H1 (cell line): Measurements from ENCODE around the gene RIF1. TPM values are rescaled to one million over a fixed set of nuclear protein-coding genes. Genes with fewer than 3 reads are reported as not detected.
A peak's percentile ranks its signal among the peaks of the same experiment; 100 is the strongest.

Source experiments
- ASH2L ChIP-seq: fragments of 200-600, 300-600 bp; sonication (generic); IDR thresholded peaks from one replicate; pipeline ENCODE4 v1.7.1; 2017; ENCODE audit warnings: low read length
- BACH1 ChIP-seq: IDR thresholded peaks from 2 replicates; pipeline ENCODE4 v1.6.1; 2012; ENCODE audit warnings: low read length, improper control_type of control experiment
- BRCA1 ChIP-seq: IDR thresholded peaks from 2 replicates; pipeline ENCODE4 v1.6.1; 2012; ENCODE audit warnings: low read depth, low read length, improper control_type of control experiment
- CBX8 ChIP-seq: fragments of 300-800, 300-1000 bp; sonication (generic); IDR thresholded peaks from 2 replicates; pipeline ENCODE4 v1.7.1; 2016; ENCODE audit warnings: low read depth, low read length, borderline replicate concordance
- NRF1 ChIP-seq: IDR thresholded peaks from 2 replicates; pipeline ENCODE4 v1.6.1; 2011; ENCODE audit warnings: mild to moderate bottlenecking, low read depth, low read length, improper control_type of control experiment
- PHF8 ChIP-seq: fragments of 200-600 bp; sonication (generic); conservative IDR thresholded peaks from 2 replicates; pipeline ENCODE4 v1.7.1; 2012; ENCODE audit warnings: low read depth, mild to moderate bottlenecking, inconsistent platforms, low read length, moderate library complexity
- RFX5 ChIP-seq: IDR thresholded peaks from 2 replicates; pipeline ENCODE4 v1.6.1; 2011; ENCODE audit warnings: low read depth, low read length, improper control_type of control experiment, borderline replicate concordance
- RNF2 ChIP-seq: fragments of 200-900, 300-1000 bp; sonication (generic); IDR thresholded peaks from 2 replicates; pipeline ENCODE4 v1.7.1; 2016; ENCODE audit warnings: borderline replicate concordance, low read depth, mild to moderate bottlenecking, antibody characterized with exemption, low read length; ENCODE audit not compliant: poor library complexity, severe bottlenecking; ENCODE audit errors: missing control alignments
- SP2 ChIP-seq: IDR thresholded peaks from 2 replicates; pipeline ENCODE4 v1.6.1; 2012; ENCODE audit warnings: mild to moderate bottlenecking, low read length, inconsistent platforms
- SRF ChIP-seq: IDR thresholded peaks from 2 replicates; pipeline ENCODE4 v1.6.1; 2011; ENCODE audit warnings: mild to moderate bottlenecking, low read depth, low read length, moderate library complexity
- TAF1 ChIP-seq: IDR thresholded peaks from 2 replicates; pipeline ENCODE4 v1.6.1; 2011; ENCODE audit warnings: mild to moderate bottlenecking, low read depth, low read length
- TAF7 ChIP-seq: optimal IDR thresholded peaks from 2 replicates; pipeline ENCODE3; 2011; ENCODE audit warnings: low read depth, mild to moderate bottlenecking, inconsistent platforms, low read length, moderate library complexity, borderline replicate concordance
- TEAD4 ChIP-seq: IDR thresholded peaks from 2 replicates; pipeline ENCODE4 v1.6.1; 2012; ENCODE audit warnings: low read depth, low read length, inconsistent platforms, mixed read lengths
- YY1 ChIP-seq: IDR thresholded peaks from 2 replicates; pipeline ENCODE4 v1.6.1; 2011; ENCODE audit warnings: low read depth, mild to moderate bottlenecking, low read length
- polyA plus RNA-seq, 7 experiments: library from polyadenylated mRNA; depleted of rRNA in 3 of 7; stranded (reverse) in 5 of 7; unstranded in 2 of 7; fragments of >200 nt in 5 of 7; fragments of 200-250 nt in 2 of 7; gene quantifications; 1 replicate in 5 of 7; 2 replicates in 1 of 7; 4 replicates in 1 of 7; pipeline versions ENCODE4 v1.2.1 to v1.2.3, GENCODE V29; 2011 to 2013; ENCODE audit warnings: missing spikeins in 2 of 7, mixed read lengths in 2 of 7
- total RNA-seq: library from RNA; stranded (reverse); fragmentation: NEBNext Ultra II Directional; extraction: Animal tissue kit (Norgen Biotek cat#: 25700); gene quantifications from 2 replicates; pipeline ENCODE4 v1.2.1, GENCODE V29; 2021
- TF ChIP-seq, protein P1 (sequence below): IDR thresholded peaks from 2 replicates; pipeline ENCODE4 v1.6.1; 2012; ENCODE audit warnings: low read length, inconsistent platforms
- TF ChIP-seq, protein P2 (sequence below): IDR thresholded peaks from 2 replicates; pipeline ENCODE4 v1.6.1; 2012; ENCODE audit warnings: inconsistent platforms
- TF ChIP-seq, protein P3 (sequence below), 3 experiments: IDR thresholded peaks; 1 replicate in 2 of 3; 2 replicates in 1 of 3; pipeline versions ENCODE4 v1.5.1 to v1.6.1; 2011; ENCODE audit warnings: low read length in 3 of 3, mild to moderate bottlenecking in 3 of 3, inconsistent platforms in 2 of 3, low read depth in 1 of 3, moderate library complexity in 1 of 3; ENCODE audit not compliant: insufficient read depth in 1 of 3; ENCODE audit errors: control extremely low read depth in 1 of 3
- TF ChIP-seq, protein P4 (sequence below): IDR thresholded peaks from 2 replicates; pipeline ENCODE4 v1.6.1; 2012; ENCODE audit warnings: inconsistent platforms

RIF1 gene
- total and polyA plus RNA-seq, 2 of the 8 experiments (the other 6 are each of a cell fraction or from before 2014, with no cell fraction given) = 9.5 to 104 TPM

DNA sequence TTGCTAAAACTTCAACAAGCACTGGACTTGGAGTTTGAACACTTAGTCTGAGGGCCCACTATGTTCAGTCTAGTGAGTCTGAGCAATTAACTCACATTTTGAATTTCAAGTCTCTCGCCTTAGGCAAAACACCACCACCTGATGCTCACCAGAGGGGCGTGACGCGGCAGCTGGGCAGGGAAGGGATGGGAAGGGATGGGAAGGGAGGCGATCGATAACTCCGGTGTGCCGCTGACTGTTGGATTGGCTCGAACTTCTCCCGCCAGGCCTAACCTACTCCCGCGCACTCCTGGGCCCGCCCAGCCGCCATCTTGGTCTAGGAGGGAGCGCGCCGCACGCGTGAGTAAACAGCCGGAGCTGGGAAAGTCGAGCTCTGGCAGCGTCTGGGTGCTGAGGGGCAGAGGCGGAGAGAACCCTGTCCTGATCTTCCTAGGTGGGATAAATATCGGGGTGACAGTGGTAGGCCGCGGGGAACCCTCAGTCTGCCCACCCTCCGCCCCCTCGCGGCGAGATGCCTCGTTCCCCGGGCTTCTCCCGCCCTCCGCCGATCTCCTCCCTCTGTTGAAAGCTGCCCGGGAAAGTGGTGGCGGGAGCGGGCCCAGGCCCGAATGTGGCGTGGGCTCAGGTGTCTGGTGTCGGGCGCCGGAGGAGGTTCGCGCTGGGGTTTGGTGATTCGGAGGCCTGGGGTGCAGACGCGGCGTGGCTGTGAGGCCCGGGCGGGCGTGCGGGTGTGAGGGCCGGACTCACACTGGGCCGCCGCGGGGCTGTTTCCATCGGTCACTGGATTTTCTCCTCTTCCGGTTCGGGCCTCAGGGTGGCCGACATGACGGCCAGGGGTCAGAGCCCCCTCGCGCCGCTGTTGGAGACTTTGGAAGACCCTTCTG lies at the start of gene RIF1 (continued):
- TF ChIP-seq NRF1 = no peak
- TF ChIP-seq RFX5 = no peak
- TF ChIP-seq ASH2L = peak; percentile 93
- no peak for TF ChIP-seq SP2
- peak; percentile 90 for TF ChIP-seq PHF8
- TF ChIP-seq SRF = peak; percentile 96
- TF ChIP-seq, protein P1, sequence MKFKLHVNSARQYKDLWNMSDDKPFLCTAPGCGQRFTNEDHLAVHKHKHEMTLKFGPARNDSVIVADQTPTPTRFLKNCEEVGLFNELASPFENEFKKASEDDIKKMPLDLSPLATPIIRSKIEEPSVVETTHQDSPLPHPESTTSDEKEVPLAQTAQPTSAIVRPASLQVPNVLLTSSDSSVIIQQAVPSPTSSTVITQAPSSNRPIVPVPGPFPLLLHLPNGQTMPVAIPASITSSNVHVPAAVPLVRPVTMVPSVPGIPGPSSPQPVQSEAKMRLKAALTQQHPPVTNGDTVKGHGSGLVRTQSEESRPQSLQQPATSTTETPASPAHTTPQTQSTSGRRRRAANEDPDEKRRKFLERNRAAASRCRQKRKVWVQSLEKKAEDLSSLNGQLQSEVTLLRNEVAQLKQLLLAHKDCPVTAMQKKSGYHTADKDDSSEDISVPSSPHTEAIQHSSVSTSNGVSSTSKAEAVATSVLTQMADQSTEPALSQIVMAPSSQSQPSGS = no peak; the same call in 1 of the 2 replicates
- TF ChIP-seq BACH1 = no peak
- TF ChIP-seq RNF2 = no peak
- TF ChIP-seq YY1 = peak; percentile 98
- TF ChIP-seq, protein P2, sequence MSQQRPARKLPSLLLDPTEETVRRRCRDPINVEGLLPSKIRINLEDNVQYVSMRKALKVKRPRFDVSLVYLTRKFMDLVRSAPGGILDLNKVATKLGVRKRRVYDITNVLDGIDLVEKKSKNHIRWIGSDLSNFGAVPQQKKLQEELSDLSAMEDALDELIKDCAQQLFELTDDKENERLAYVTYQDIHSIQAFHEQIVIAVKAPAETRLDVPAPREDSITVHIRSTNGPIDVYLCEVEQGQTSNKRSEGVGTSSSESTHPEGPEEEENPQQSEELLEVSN = peak; percentile 88
- peak; percentile 92 for TF ChIP-seq TAF1
- TF ChIP-seq, protein P3, sequence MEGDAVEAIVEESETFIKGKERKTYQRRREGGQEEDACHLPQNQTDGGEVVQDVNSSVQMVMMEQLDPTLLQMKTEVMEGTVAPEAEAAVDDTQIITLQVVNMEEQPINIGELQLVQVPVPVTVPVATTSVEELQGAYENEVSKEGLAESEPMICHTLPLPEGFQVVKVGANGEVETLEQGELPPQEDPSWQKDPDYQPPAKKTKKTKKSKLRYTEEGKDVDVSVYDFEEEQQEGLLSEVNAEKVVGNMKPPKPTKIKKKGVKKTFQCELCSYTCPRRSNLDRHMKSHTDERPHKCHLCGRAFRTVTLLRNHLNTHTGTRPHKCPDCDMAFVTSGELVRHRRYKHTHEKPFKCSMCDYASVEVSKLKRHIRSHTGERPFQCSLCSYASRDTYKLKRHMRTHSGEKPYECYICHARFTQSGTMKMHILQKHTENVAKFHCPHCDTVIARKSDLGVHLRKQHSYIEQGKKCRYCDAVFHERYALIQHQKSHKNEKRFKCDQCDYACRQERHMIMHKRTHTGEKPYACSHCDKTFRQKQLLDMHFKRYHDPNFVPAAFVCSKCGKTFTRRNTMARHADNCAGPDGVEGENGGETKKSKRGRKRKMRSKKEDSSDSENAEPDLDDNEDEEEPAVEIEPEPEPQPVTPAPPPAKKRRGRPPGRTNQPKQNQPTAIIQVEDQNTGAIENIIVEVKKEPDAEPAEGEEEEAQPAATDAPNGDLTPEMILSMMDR (IDR thresholded peaks at IDR 0.05; ENCODE audit: control extremely low read depth in 1 of 3, insufficient read depth in 1 of 3, low read depth in 1 of 3, low read length in 3 of 3) = peak; percentile 14 to 42 (median 41); a peak in 3 of 4 replicates
- peak; percentile 14; the same call in 1 of the 2 replicates for TF ChIP-seq TEAD4
- TF ChIP-seq, protein P4, sequence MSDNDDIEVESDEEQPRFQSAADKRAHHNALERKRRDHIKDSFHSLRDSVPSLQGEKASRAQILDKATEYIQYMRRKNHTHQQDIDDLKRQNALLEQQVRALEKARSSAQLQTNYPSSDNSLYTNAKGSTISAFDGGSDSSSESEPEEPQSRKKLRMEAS = peak; percentile 90
- peak; percentile 84 for TF ChIP-seq TAF7
- TF ChIP-seq BRCA1 = no peak
- TF ChIP-seq CBX8 = no peak
